ENCODE measurements around the gene ANKRD34C. TPM values are rescaled to one million over a fixed set of nuclear protein-coding genes. Genes with fewer than 3 reads are reported as not detected.
"Not testable (repeated sequence)": the region's sequence is repeated elsewhere in the genome, so short reads cannot be mapped to it uniquely, and the experiment has no call there.

The ANKRD34C gene
- total RNA-seq, 1 experiment from 2014 or later: not detected

DNA sequence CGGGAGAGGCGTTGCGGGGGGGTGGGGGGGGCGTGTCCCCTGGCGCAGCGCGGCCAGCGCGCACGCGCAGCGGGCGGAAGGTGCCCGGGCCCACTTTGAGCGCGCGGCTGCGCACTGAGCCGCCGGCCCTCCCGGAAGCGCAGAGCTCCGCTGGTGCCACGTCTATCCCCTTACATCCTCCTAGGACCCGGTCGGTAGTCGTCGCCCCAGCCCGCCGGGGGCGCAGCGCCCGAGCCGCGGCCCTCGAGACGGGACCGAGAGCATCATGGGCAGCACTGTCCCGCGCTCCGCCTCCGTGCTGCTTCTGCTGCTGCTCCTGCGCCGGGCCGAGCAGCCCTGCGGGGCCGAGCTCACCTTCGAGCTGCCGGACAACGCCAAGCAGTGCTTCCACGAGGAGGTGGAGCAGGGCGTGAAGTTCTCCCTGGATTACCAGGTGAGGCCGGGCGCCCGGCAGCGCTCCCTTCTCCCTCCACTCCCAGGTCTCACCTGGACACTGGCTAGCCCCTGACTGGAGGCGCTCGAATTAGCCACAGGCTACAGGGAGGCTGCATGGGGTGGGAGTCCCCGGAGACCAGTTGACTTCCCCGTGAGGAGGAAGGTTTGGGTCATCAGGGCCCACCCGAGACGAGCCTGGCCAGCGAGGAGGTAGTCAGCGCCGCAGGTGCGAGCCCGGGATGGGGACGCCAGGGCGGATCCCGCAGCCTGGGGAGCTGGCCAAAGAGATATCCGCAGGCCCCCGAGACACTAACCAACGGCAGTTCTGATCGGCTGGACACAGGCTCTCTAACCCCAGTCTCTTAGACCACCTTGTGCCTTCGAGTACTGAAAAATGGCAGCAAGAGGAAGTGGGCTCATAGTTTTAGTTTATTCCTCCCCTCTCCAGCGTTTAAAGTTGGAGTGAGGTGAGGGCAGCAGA is 28.7 kb downstream of the ANKRD34C start, which contains the start of gene TMED3:
TSS of gene TMED3 (plus strand) at position 128 of the 916 bp plus-strand sequence. CDS start at position 266, 138 bp downstream.
- peak; percentile 91 for DNase-seq (ENCODE audit: low spot score)

DNA sequence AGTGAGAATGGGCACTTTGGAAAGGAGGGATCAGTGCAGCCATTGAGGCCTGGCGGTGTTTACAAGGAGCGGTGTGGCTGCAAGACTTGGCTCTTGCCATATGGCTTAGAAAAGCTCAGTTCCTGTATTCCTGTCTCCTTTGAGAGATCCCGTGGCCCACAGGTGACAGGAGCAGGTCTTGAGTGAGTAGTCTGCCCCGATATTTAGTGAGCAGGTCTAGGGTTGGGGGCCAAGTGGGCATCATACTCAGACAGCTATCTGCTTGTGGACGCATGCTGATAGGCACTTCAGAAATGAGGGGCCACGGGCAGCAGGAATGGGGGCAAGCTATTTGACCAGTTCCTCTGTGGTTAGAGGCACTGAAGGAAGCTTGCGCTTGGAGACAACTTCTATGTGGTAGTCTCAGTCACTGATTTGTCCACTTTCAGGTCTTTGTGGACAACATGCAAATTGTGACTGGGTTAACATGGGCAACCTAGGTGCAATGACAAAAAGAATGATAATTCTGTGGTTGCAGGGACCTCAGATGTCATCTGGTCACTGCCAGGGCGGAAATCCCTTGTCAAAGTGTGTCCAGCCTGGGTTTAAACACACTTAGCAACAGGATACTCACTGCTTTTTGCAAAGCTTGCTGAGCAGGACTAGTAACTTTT is 29.5 kb downstream of the ANKRD34C start:
- no peak for DNase-seq (ENCODE audit: low spot score)

GRCh38 chr15:79314186-79314585 is 31.7 kb downstream of the ANKRD34C start:
- DNase-seq (ENCODE audit: low spot score): no peak

- DNase-seq (ENCODE audit: low spot score): peak; percentile 49
These were observed 32.3 kb downstream of the ANKRD34C start for GRCh38 chr15:79314811-79315210.

- no peak for DNase-seq (ENCODE audit: low spot score)
These were observed 33.3 kb downstream of the ANKRD34C start for GRCh38 chr15:79315623-79316328.

- DNase-seq (ENCODE audit: low spot score): no peak
These were observed 34.3 kb downstream of the ANKRD34C start for GRCh38 chr15:79316864-79317263.

GRCh38 chr15:79319973-79320372 is 37.5 kb downstream of the ANKRD34C start:
- DNase-seq (ENCODE audit: low spot score): not testable (repeated sequence)

DNA sequence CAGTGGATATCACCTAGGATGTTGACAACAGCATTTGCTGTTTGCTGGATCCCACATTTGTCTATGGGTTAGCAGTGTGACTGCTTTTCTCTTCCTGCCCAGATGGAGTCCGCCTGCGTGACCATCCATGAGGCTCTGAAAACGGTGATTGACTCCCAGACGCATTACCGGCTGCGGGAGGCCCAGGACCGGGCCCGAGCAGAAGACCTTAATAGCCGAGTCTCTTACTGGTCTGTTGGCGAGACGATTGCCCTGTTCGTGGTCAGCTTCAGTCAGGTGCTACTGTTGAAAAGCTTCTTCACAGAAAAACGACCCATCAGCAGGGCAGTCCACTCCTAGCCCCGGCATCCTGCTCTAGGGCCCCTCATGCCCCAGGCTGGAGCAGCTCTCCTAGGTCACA is 39.4 kb downstream of the ANKRD34C start:
- DNase-seq (ENCODE audit: low spot score): no peak

GRCh38 chr15:79322306-79322705 is 39.8 kb downstream of the ANKRD34C start:
- no peak for DNase-seq (ENCODE audit: low spot score)

- DNase-seq (ENCODE audit: low spot score): no peak
These were observed 40.4 kb downstream of the ANKRD34C start for GRCh38 chr15:79322945-79323344.

- peak; percentile 29 for DNase-seq (ENCODE audit: low spot score)
These were observed 46.7 kb downstream of the ANKRD34C start for GRCh38 chr15:79329171-79329611.

Other genes with a start within 250 kb of the ANKRD34C start
- gene RASGRF1, start 191.9 kb upstream of the ANKRD34C start, total RNA-seq (2014; rRNA removed; shearing (Covaris generic)): 2.5 and 4.2 TPM in 2 replicates
- gene TMED3, start 28.4 kb downstream of the ANKRD34C start, total RNA-seq (2014; rRNA removed; shearing (Covaris generic)): 212 and 218 TPM in 2 replicates
- gene MINAR1, start 149.6 kb downstream of the ANKRD34C start, total RNA-seq (2014; rRNA removed; shearing (Covaris generic)): 0.25 and 0.42 TPM in 2 replicates

Data from HT-29 (cell line).